GM18520 (cell line): ENCODE results near the gene EXOC5.

Experiments used
- ATAC-seq: cut with Tn5 transposase; IDR thresholded peaks from one replicate; pipeline ENCODE4 v1.9.1; 2021; ENCODE audit not compliant: unreplicated experiment

Gene EXOC5

GRCh38 chr14:57268161-57269069, at the start of gene EXOC5, which contains the start of gene AP5M1:
TSS of gene EXOC5 (minus strand) at chr14:57268905. CDS start at chr14:57268648, 257 bp downstream.
TSS of gene AP5M1 (plus strand) at chr14:57268971. CDS start at chr14:57269315, 344 bp downstream.
- ATAC-seq = peak; percentile 76

GRCh38 chr14:57317248-57317833, 48.6 kb upstream of the EXOC5 start:
- peak; percentile 50 for ATAC-seq

GRCh38 chr14:57314396-57315089, 45.8 kb upstream of the EXOC5 start:
- ATAC-seq = no peak

GRCh38 chr14:57302883-57303282, 34.2 kb upstream of the EXOC5 start:
- ATAC-seq = no peak

GRCh38 chr14:57299511-57299910, 30.8 kb upstream of the EXOC5 start:
- no peak for ATAC-seq

- ATAC-seq = no peak
Measured at GRCh38 chr14:57297852-57298251, 29.1 kb upstream of the EXOC5 start.

- no peak for ATAC-seq
Measured at GRCh38 chr14:57295239-57295638, 26.5 kb upstream of the EXOC5 start.

GRCh38 chr14:57293866-57294837, 25.4 kb upstream of the EXOC5 start:
- no peak for ATAC-seq

- ATAC-seq = no peak
Measured at GRCh38 chr14:57291692-57292647, 23.3 kb upstream of the EXOC5 start.

- no peak for ATAC-seq
Measured at GRCh38 chr14:57290751-57291150, 22.0 kb upstream of the EXOC5 start.

- ATAC-seq = no peak
Measured at GRCh38 chr14:57287745-57288144, 19.0 kb upstream of the EXOC5 start.

- no peak for ATAC-seq
Measured at GRCh38 chr14:57277062-57277461, 8.4 kb upstream of the EXOC5 start.

- no peak for ATAC-seq
Measured at GRCh38 chr14:57275023-57275664, 6.4 kb upstream of the EXOC5 start.

GRCh38 chr14:57274551-57274950, 5.8 kb upstream of the EXOC5 start:
- no peak for ATAC-seq

GRCh38 chr14:57273236-57273635, 4.5 kb upstream of the EXOC5 start:
- no peak for ATAC-seq

GRCh38 chr14:57266065-57266464, 2.6 kb downstream of the EXOC5 start:
- no peak for ATAC-seq

- ATAC-seq = no peak
Measured at GRCh38 chr14:57262117-57262516, 6.6 kb downstream of the EXOC5 start.

GRCh38 chr14:57261604-57262003, 7.1 kb downstream of the EXOC5 start:
- ATAC-seq = no peak

- no peak for ATAC-seq
Measured at GRCh38 chr14:57259672-57260071, 9.0 kb downstream of the EXOC5 start.
